Fibroblast of lung (primary cell): ENCODE measurements around the gene TSPAN5.
"Not testable (repeated sequence)": the region's sequence is repeated elsewhere in the genome, so short reads cannot be mapped to it uniquely, and the experiment has no call there.

Experiments
- CTCF ChIP-seq, 2 donors: IDR thresholded peaks in 1 of 2; conservative IDR thresholded peaks in 1 of 2; 1 replicate in 1 of 2; 2 replicates in 1 of 2; pipeline ENCODE4 v1.5.1; 2011 to 2012; ENCODE audit warnings: low read length in 2 of 2, control low read depth in 1 of 2, inconsistent platforms in 1 of 2, low read depth in 1 of 2, mild to moderate bottlenecking in 1 of 2
- EZH2 ChIP-seq: IDR thresholded peaks from 2 replicates; pipeline ENCODE4 v1.5.1; 2012; ENCODE audit warnings: low read length, control low read depth, mild to moderate bottlenecking; ENCODE audit errors: missing control alignments

DNA sequence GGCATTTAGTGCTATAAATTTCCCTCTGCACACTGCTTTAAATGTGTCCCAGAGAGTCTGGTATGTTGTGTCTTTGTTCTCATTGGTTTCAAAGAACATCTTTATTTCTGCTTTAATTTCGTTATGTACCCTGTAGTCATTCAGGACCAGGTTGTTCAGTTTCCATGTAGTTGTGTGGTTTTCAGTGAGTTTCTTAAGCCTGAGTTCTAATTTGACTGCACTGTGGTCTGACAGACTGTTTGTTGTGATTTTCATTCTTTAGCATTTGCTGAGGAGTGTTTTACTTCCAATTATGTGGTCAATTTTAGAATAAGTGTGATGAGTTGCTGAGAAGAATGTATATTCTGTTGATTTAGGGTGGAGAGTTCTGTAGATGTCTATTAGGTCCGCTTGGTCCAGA, 124.3 kb downstream of the TSPAN5 start:
- TF ChIP-seq CTCF (conservative IDR thresholded peaks at IDR 0.05 in 1 of 2, IDR thresholded peaks at IDR 0.05 in 1 of 2; ENCODE audit: low read depth in 1 of 2, low read length in 2 of 2); EZH2: not testable (repeated sequence)
